Liver (tissue), 10 donors: Measurements from ENCODE around the gene SYNGR3. TPM values are rescaled to one million over a fixed set of nuclear protein-coding genes. Genes with fewer than 3 reads are reported as not detected.

Experiments used
- DNase-seq: peaks from one replicate; pipeline ENCODE4 v3.0.0-alpha.2; 2017; ENCODE audit warnings: low spot score
- H3K27ac ChIP-seq, 2 donors: one replicate each; pipeline ENCODE4 v1.7.0; 2013; ENCODE audit warnings: inconsistent platforms in 2 of 2, low read length in 2 of 2, control low read depth in 1 of 2, low read depth in 1 of 2, mild to moderate bottlenecking in 1 of 2
- H3K27me3 ChIP-seq, 4 donors: one replicate each; pipeline versions ENCODE4 v1.6.1 to v1.7.0; 2013; ENCODE audit warnings: low read length in 3 of 4, inconsistent platforms in 1 of 4, mild to moderate bottlenecking in 1 of 4, moderate library complexity in 1 of 4; ENCODE audit not compliant: control insufficient read depth in 4 of 4, insufficient read depth in 4 of 4
- H3K36me3 ChIP-seq, 4 donors: one replicate each; pipeline versions ENCODE4 v1.6.1 to v1.7.0; 2013; ENCODE audit warnings: low read length in 3 of 4, mild to moderate bottlenecking in 3 of 4, low read depth in 1 of 4, moderate library complexity in 1 of 4; ENCODE audit not compliant: control insufficient read depth in 4 of 4, insufficient read depth in 3 of 4
- H3K4me1 ChIP-seq, 4 donors: one replicate each; pipeline versions ENCODE4 v1.6.1 to v1.7.0; 2013; ENCODE audit warnings: low read length in 3 of 4, mild to moderate bottlenecking in 3 of 4, moderate library complexity in 1 of 4; ENCODE audit not compliant: control insufficient read depth in 4 of 4, insufficient read depth in 4 of 4
- H3K4me3 ChIP-seq, 3 donors: one replicate each; pipeline versions ENCODE4 v1.6.1 to v1.7.0; 2013; ENCODE audit warnings: low read length in 3 of 3, control low read depth in 1 of 3, low read depth in 1 of 3, mild to moderate bottlenecking in 1 of 3
- H3K9ac ChIP-seq, 2 donors: one replicate each; pipeline ENCODE4 v1.7.0; 2013; ENCODE audit warnings: low read length in 2 of 2, mild to moderate bottlenecking in 2 of 2, moderate library complexity in 2 of 2, control low read depth in 1 of 2, low read depth in 1 of 2
- H3K9me3 ChIP-seq, 4 donors: one replicate each; pipeline versions ENCODE4 v1.6.1 to v1.7.0; 2013; ENCODE audit warnings: low read length in 3 of 4; ENCODE audit not compliant: control insufficient read depth in 4 of 4
- EGR1 ChIP-seq, 2 donors: IDR thresholded peaks; 2 replicates each; pipeline ENCODE4 v1.6.1; 2016 to 2018; ENCODE audit warnings: antibody characterized with exemption in 2 of 2, low read depth in 2 of 2
- FOXA2 ChIP-seq: IDR thresholded peaks from 2 replicates; pipeline ENCODE4 v1.6.1; 2016; ENCODE audit warnings: antibody characterized with exemption
- GABPA ChIP-seq, 2 donors: IDR thresholded peaks in 1 of 2; conservative IDR thresholded peaks in 1 of 2; 2 replicates each; pipeline ENCODE4 v1.6.1; 2016; ENCODE audit warnings: antibody characterized with exemption in 2 of 2, mild to moderate bottlenecking in 1 of 2, moderate library complexity in 1 of 2
- HNF4A ChIP-seq, 2 donors: conservative IDR thresholded peaks; 2 replicates each; pipeline ENCODE4 v1.6.1; 2016; ENCODE audit warnings: antibody characterized with exemption in 2 of 2, mild to moderate bottlenecking in 2 of 2
- HNF4G ChIP-seq: IDR thresholded peaks from 2 replicates; pipeline ENCODE4 v1.6.1; 2016; ENCODE audit warnings: antibody characterized with exemption
- NR2F2 ChIP-seq: IDR thresholded peaks from 2 replicates; pipeline ENCODE4 v1.6.1; 2016; ENCODE audit warnings: antibody characterized with exemption
- RXRA ChIP-seq, 2 donors: IDR thresholded peaks; 2 replicates each; pipeline ENCODE4 v1.6.1; 2017 to 2018; ENCODE audit warnings: antibody characterized with exemption in 2 of 2, mild to moderate bottlenecking in 1 of 2
- SP1 ChIP-seq: IDR thresholded peaks from 2 replicates; pipeline ENCODE4 v1.6.1; 2018; ENCODE audit warnings: antibody characterized with exemption, mild to moderate bottlenecking
- TAF1 ChIP-seq: conservative IDR thresholded peaks from 2 replicates; pipeline ENCODE4 v1.6.1; 2016; ENCODE audit warnings: antibody characterized with exemption, mild to moderate bottlenecking
- YY1 ChIP-seq: IDR thresholded peaks from 2 replicates; pipeline ENCODE4 v1.6.1; 2016; ENCODE audit warnings: antibody characterized with exemption, mild to moderate bottlenecking
- WGBS: extraction: QIAGEN DNeasy Blood & Tissue Kit; methylation state at CpG from one replicate; pipeline ENCODE4 v1.1.7; 2013; 5-methylcytosine and 5-hydroxymethylcytosine counted together
- polyA plus RNA-seq, 2 donors: library from polyadenylated mRNA; stranded (reverse) in 1 of 2; unstranded in 1 of 2; fragments of 200-250 nt in 1 of 2; fragments of >200 nt in 1 of 2; fragmentation: Nextera tagmentation in 1 of 2; extraction: Ambion mirVana in 1 of 2; gene quantifications; one replicate each; pipeline versions ENCODE4 v1.2.1 to v1.2.3, GENCODE V29; 2013 to 2015
- small RNA-seq: library from RNA; depleted of rRNA; stranded (forward); fragments of <200 nt; gene quantifications from one replicate; pipeline ENCODE3, GENCODE V24; 2014
- total RNA-seq, 2 donors: library from RNA; depleted of rRNA; stranded (reverse); fragments of >200 nt; gene quantifications; one replicate each; pipeline ENCODE4 v1.2.3, GENCODE V29; 2014
- TF ChIP-seq, protein P1 (sequence below): IDR thresholded peaks from 2 replicates; pipeline ENCODE4 v1.6.1; 2016; ENCODE audit warnings: antibody characterized with exemption
- TF ChIP-seq, protein P2 (sequence below): fragments of 150-350 bp; IDR thresholded peaks from 2 replicates; pipeline ENCODE4 v1.5.1; 2017; ENCODE audit warnings: improper control_type of control experiment, low read depth, low read length; ENCODE audit not compliant: missing input control
- TF ChIP-seq, protein P3 (sequence below): IDR thresholded peaks from 2 replicates; pipeline ENCODE4 v1.6.1; 2016; ENCODE audit warnings: antibody characterized with exemption
- TF ChIP-seq, protein P4 (sequence below): IDR thresholded peaks from 2 replicates; pipeline ENCODE4 v1.6.1; 2016; ENCODE audit warnings: antibody characterized with exemption
- TF ChIP-seq, protein P5 (sequence below): IDR thresholded peaks from 2 replicates; pipeline ENCODE4 v1.6.1; 2016; ENCODE audit warnings: antibody characterized with exemption, mild to moderate bottlenecking
- donor health status: healthy.
- donor health status: healthy.
- donor health status: healthy.
- donor health status: healthy.
- donor health status: healthy.

SYNGR3 gene
- total and polyA plus RNA-seq, 4 donors, result 0.09 to 0.47 (median 0.17) TPM; not detected in 1

DNA sequence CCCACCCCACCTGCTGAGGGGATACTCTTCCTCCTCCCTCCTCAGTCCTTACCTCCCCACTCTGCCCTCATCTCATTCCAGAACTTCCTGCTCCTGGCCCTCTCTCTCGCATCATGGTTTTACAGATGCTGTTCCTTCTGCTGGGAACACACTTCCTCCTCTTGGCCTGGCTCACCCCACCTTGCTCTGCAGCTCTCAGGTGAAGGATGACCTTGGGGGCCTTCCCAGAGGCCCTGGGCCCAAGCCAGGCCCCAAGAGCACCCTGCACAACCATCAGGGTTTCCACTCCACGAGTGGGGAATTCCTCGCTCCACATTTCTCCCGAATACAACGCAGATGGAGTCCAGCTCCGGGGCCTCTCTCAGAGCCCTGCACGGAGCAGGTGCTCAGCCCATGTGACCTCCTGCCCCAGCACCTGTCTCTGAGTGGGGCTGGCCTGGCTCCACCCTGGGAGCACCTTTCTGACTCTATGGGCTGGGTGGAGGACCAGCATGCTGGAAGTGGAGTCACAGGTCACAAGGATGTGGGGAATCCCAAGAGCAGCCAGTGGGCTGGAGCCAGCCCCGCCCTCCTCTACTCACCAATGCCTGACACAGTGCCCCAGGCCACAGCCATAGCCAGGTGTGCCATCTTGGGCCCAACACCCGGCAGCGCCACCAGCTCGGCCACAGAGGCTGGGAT is 53.4 kb downstream of the SYNGR3 start:
- WGBS, result 81% methylated on average over 11 of the region's 11 CpGs
- no peak for DNase-seq

More for the DNA sequence above, 53.4 kb downstream of the SYNGR3 start:
- H3K9ac ChIP-seq, result no peak overlapping the region
- H3K36me3 ChIP-seq, result peaks cover 0 to 2% (median 0%) of the 10 kb centered on the region in 4 donors
- H3K4me1 ChIP-seq, result peaks cover 28 to 73% (median 52%) of the 10 kb centered on the region in 4 donors
- no peak overlapping the region for H3K27ac ChIP-seq
- no peaks in the 10 kb centered on the region for H3K27me3 ChIP-seq
- no peaks in the 10 kb centered on the region for H3K9me3 ChIP-seq
- no peak overlapping the region for H3K4me3 ChIP-seq
- TF ChIP-seq, protein P1, sequence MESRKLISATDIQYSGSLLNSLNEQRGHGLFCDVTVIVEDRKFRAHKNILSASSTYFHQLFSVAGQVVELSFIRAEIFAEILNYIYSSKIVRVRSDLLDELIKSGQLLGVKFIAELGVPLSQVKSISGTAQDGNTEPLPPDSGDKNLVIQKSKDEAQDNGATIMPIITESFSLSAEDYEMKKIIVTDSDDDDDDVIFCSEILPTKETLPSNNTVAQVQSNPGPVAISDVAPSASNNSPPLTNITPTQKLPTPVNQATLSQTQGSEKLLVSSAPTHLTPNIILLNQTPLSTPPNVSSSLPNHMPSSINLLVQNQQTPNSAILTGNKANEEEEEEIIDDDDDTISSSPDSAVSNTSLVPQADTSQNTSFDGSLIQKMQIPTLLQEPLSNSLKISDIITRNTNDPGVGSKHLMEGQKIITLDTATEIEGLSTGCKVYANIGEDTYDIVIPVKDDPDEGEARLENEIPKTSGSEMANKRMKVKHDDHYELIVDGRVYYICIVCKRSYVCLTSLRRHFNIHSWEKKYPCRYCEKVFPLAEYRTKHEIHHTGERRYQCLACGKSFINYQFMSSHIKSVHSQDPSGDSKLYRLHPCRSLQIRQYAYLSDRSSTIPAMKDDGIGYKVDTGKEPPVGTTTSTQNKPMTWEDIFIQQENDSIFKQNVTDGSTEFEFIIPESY, result no peak
- TF ChIP-seq SP1 (no peak), YY1 (no peak), RXRA (IDR thresholded peaks at IDR 0.05) (no peak), TAF1 (no peak), GABPA (IDR thresholded peaks at IDR 0.05 in 1 of 2, conservative IDR thresholded peaks at IDR 0.05 in 1 of 2) (no peak), NR2F2 (no peak), HNF4G (no peak), HNF4A (conservative IDR thresholded peaks at IDR 0.05) (no peak), EGR1 (IDR thresholded peaks at IDR 0.05; ENCODE audit: low read depth in 2 of 2) (no peak), FOXA2 (no peak)
- TF ChIP-seq, protein P2, sequence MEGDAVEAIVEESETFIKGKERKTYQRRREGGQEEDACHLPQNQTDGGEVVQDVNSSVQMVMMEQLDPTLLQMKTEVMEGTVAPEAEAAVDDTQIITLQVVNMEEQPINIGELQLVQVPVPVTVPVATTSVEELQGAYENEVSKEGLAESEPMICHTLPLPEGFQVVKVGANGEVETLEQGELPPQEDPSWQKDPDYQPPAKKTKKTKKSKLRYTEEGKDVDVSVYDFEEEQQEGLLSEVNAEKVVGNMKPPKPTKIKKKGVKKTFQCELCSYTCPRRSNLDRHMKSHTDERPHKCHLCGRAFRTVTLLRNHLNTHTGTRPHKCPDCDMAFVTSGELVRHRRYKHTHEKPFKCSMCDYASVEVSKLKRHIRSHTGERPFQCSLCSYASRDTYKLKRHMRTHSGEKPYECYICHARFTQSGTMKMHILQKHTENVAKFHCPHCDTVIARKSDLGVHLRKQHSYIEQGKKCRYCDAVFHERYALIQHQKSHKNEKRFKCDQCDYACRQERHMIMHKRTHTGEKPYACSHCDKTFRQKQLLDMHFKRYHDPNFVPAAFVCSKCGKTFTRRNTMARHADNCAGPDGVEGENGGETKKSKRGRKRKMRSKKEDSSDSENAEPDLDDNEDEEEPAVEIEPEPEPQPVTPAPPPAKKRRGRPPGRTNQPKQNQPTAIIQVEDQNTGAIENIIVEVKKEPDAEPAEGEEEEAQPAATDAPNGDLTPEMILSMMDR, result no peak
- TF ChIP-seq, protein P3, sequence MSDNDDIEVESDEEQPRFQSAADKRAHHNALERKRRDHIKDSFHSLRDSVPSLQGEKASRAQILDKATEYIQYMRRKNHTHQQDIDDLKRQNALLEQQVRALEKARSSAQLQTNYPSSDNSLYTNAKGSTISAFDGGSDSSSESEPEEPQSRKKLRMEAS, result no peak
- TF ChIP-seq, protein P4, sequence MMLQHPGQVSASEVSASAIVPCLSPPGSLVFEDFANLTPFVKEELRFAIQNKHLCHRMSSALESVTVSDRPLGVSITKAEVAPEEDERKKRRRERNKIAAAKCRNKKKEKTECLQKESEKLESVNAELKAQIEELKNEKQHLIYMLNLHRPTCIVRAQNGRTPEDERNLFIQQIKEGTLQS, result no peak
- TF ChIP-seq, protein P5, sequence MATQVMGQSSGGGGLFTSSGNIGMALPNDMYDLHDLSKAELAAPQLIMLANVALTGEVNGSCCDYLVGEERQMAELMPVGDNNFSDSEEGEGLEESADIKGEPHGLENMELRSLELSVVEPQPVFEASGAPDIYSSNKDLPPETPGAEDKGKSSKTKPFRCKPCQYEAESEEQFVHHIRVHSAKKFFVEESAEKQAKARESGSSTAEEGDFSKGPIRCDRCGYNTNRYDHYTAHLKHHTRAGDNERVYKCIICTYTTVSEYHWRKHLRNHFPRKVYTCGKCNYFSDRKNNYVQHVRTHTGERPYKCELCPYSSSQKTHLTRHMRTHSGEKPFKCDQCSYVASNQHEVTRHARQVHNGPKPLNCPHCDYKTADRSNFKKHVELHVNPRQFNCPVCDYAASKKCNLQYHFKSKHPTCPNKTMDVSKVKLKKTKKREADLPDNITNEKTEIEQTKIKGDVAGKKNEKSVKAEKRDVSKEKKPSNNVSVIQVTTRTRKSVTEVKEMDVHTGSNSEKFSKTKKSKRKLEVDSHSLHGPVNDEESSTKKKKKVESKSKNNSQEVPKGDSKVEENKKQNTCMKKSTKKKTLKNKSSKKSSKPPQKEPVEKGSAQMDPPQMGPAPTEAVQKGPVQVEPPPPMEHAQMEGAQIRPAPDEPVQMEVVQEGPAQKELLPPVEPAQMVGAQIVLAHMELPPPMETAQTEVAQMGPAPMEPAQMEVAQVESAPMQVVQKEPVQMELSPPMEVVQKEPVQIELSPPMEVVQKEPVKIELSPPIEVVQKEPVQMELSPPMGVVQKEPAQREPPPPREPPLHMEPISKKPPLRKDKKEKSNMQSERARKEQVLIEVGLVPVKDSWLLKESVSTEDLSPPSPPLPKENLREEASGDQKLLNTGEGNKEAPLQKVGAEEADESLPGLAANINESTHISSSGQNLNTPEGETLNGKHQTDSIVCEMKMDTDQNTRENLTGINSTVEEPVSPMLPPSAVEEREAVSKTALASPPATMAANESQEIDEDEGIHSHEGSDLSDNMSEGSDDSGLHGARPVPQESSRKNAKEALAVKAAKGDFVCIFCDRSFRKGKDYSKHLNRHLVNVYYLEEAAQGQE, result no peak

Small RNAs within 50 kb of the gene (small RNA-seq; reads per million reads assigned to genes)
- not detected for gene AC005363.2
- not detected for gene RN7SL219P
- not detected for gene SNORA10
- not detected for gene SNORA64

Other genes with a start within 250 kb of the SYNGR3 start
Only the 30 nearest of the 32 such genes appear.
- gene NME3, start 218.4 kb upstream of the SYNGR3 start, total RNA-seq, result 10 to 100 TPM; 10.4 to 12.8 TPM
- gene NME3, start 218.4 kb upstream of the SYNGR3 start, polyA plus RNA-seq, result 10 to 100 TPM; 26.0 to 38.0 TPM
- 1 to 10 TPM; 4.2 to 9.0 TPM for gene EME2, start 217.2 kb upstream of the SYNGR3 start, total RNA-seq
- gene EME2, start 217.2 kb upstream of the SYNGR3 start, polyA plus RNA-seq, result 1 to 10 TPM; 1.4 to 1.8 TPM
- 10 to 100 TPM; 42.4 to 46.7 TPM for gene MRPS34, start 216.8 kb upstream of the SYNGR3 start, total RNA-seq
- gene MRPS34, start 216.8 kb upstream of the SYNGR3 start, polyA plus RNA-seq, result 100 to 1,000 TPM in 1 of 2 donors, 10 to 100 TPM in 1; 70.7 to 100 TPM
- 10 to 100 TPM; 27.7 to 44.5 TPM for gene SPSB3, start 207.4 kb upstream of the SYNGR3 start, total RNA-seq
- 10 to 100 TPM; 31.1 to 60.5 TPM for gene SPSB3, start 207.4 kb upstream of the SYNGR3 start, polyA plus RNA-seq
- gene NUBP2, start 207.0 kb upstream of the SYNGR3 start, total RNA-seq, result 10 to 100 TPM; 28.9 to 80.9 TPM
- gene NUBP2, start 207.0 kb upstream of the SYNGR3 start, polyA plus RNA-seq, result 10 to 100 TPM; 51.8 to 56.3 TPM
- gene IGFALS, start 196.3 kb upstream of the SYNGR3 start, total RNA-seq, result 100 to 1,000 TPM in 1 of 2 donors, 10 to 100 TPM in 1; 19.8 to 161 TPM
- gene IGFALS, start 196.3 kb upstream of the SYNGR3 start, polyA plus RNA-seq, result 10 to 100 TPM; 62.6 to 74.2 TPM
- 100 to 1,000 TPM; 219 to 252 TPM for gene HAGH, start 163.1 kb upstream of the SYNGR3 start, total RNA-seq
- gene HAGH, start 163.1 kb upstream of the SYNGR3 start, polyA plus RNA-seq, result 100 to 1,000 TPM; 169 to 188 TPM
- 10 to 100 TPM; 71.9 to 84.2 TPM for gene FAHD1, start 162.8 kb upstream of the SYNGR3 start, total RNA-seq
- 10 to 100 TPM; 42.7 to 50.9 TPM for gene FAHD1, start 162.8 kb upstream of the SYNGR3 start, polyA plus RNA-seq
- gene MEIOB, start 117.8 kb upstream of the SYNGR3 start, total RNA-seq, result 1 to 10 TPM in 1 of 2 donors, not detected in 1; 2.2 TPM
- gene MEIOB, start 117.8 kb upstream of the SYNGR3 start, polyA plus RNA-seq, result under 1 TPM in 1 of 2 donors, not detected in 1; 0.33 TPM
- gene HS3ST6, start 71.6 kb upstream of the SYNGR3 start, total RNA-seq, result not detected
- not detected for gene HS3ST6, start 71.6 kb upstream of the SYNGR3 start, polyA plus RNA-seq
- 10 to 100 TPM; 32.2 to 43.9 TPM for gene MSRB1, start 46.8 kb upstream of the SYNGR3 start, total RNA-seq
- gene MSRB1, start 46.8 kb upstream of the SYNGR3 start, polyA plus RNA-seq, result 100 to 1,000 TPM; 152 to 169 TPM
- not detected for gene RPL3L, start 35.3 kb upstream of the SYNGR3 start, total RNA-seq
- under 1 TPM in 1 of 2 donors, not detected in 1; 0.14 TPM for gene RPL3L, start 35.3 kb upstream of the SYNGR3 start, polyA plus RNA-seq
- 100 to 1,000 TPM in 1 of 2 donors, 10 to 100 TPM in 1; 93.9 to 110 TPM for gene NDUFB10, start 30.4 kb upstream of the SYNGR3 start, total RNA-seq
- gene NDUFB10, start 30.4 kb upstream of the SYNGR3 start, polyA plus RNA-seq, result 100 to 1,000 TPM; 156 to 195 TPM
- gene RPS2, start 25.1 kb upstream of the SYNGR3 start, total RNA-seq, result 1,000 to 10,000 TPM in 1 of 2 donors, 100 to 1,000 TPM in 1; 621 to 1,440 TPM
- 1,000 to 10,000 TPM in 1 of 2 donors, 100 to 1,000 TPM in 1; 524 to 1,259 TPM for gene RPS2, start 25.1 kb upstream of the SYNGR3 start, polyA plus RNA-seq
- gene RNF151, start 23.1 kb upstream of the SYNGR3 start, total RNA-seq, result not detected
- not detected for gene RNF151, start 23.1 kb upstream of the SYNGR3 start, polyA plus RNA-seq
- 10 to 100 TPM; 12.5 to 13.9 TPM for gene TBL3, start 17.9 kb upstream of the SYNGR3 start, total RNA-seq
- gene TBL3, start 17.9 kb upstream of the SYNGR3 start, polyA plus RNA-seq, result 10 to 100 TPM; 14.5 to 24.3 TPM
- gene NOXO1, start 8.5 kb upstream of the SYNGR3 start, total RNA-seq, result under 1 TPM; 0.28 to 0.67 TPM
- gene NOXO1, start 8.5 kb upstream of the SYNGR3 start, polyA plus RNA-seq, result under 1 TPM in 1 of 2 donors, not detected in 1; 0.63 TPM
- gene GFER, start 5.8 kb upstream of the SYNGR3 start, total RNA-seq, result 1 to 10 TPM; 7.4 to 9.0 TPM
- gene GFER, start 5.8 kb upstream of the SYNGR3 start, polyA plus RNA-seq, result 10 to 100 TPM; 21.3 to 28.4 TPM
- 10 to 100 TPM; 12.8 to 19.7 TPM for gene ZNF598, start 19.9 kb downstream of the SYNGR3 start, total RNA-seq
- 10 to 100 TPM in 1 of 2 donors, 1 to 10 TPM in 1; 2.7 to 28.4 TPM for gene ZNF598, start 19.9 kb downstream of the SYNGR3 start, polyA plus RNA-seq
- 1 to 10 TPM; 1.3 to 8.4 TPM for gene NPW, start 29.8 kb downstream of the SYNGR3 start, total RNA-seq
- gene NPW, start 29.8 kb downstream of the SYNGR3 start, polyA plus RNA-seq, result 10 to 100 TPM in 1 of 2 donors, 1 to 10 TPM in 1; 9.9 to 20.6 TPM
- gene NHERF2, start 36.9 kb downstream of the SYNGR3 start, total RNA-seq, result 10 to 100 TPM; 36.6 to 85.8 TPM
- gene NHERF2, start 36.9 kb downstream of the SYNGR3 start, polyA plus RNA-seq, result 100 to 1,000 TPM in 1 of 2 donors, 10 to 100 TPM in 1; 62.4 to 205 TPM
- 10 to 100 TPM; 10.4 to 12.7 TPM for gene NTHL1, start 57.9 kb downstream of the SYNGR3 start, total RNA-seq
- gene NTHL1, start 57.9 kb downstream of the SYNGR3 start, polyA plus RNA-seq, result 100 to 1,000 TPM in 1 of 2 donors, 10 to 100 TPM in 1; 25.4 to 166 TPM
- 10 to 100 TPM; 28.3 to 51.2 TPM for gene TSC2, start 58.0 kb downstream of the SYNGR3 start, total RNA-seq
- gene TSC2, start 58.0 kb downstream of the SYNGR3 start, polyA plus RNA-seq, result 10 to 100 TPM; 23.3 to 29.1 TPM
- gene PKD1, start 145.9 kb downstream of the SYNGR3 start, total RNA-seq, result 10 to 100 TPM; 30.6 to 58.4 TPM
- 10 to 100 TPM in 1 of 2 donors, 1 to 10 TPM in 1; 8.0 to 20.6 TPM for gene PKD1, start 145.9 kb downstream of the SYNGR3 start, polyA plus RNA-seq
- gene RAB26, start 158.7 kb downstream of the SYNGR3 start, total RNA-seq, result 1 to 10 TPM; 1.9 to 3.9 TPM
- 1 to 10 TPM; 2.6 to 3.4 TPM for gene RAB26, start 158.7 kb downstream of the SYNGR3 start, polyA plus RNA-seq
- gene TRAF7, start 165.8 kb downstream of the SYNGR3 start, total RNA-seq, result 10 to 100 TPM; 33.2 to 34.8 TPM
- gene TRAF7, start 165.8 kb downstream of the SYNGR3 start, polyA plus RNA-seq, result 10 to 100 TPM; 14.7 to 36.6 TPM
- gene CASKIN1, start 206.6 kb downstream of the SYNGR3 start, total RNA-seq, result under 1 TPM; under 0.01 to 0.09 TPM
- gene CASKIN1, start 206.6 kb downstream of the SYNGR3 start, polyA plus RNA-seq, result under 1 TPM in 1 of 2 donors, not detected in 1; 0.17 TPM
- 10 to 100 TPM; 11.1 to 14.4 TPM for gene MLST8, start 215.5 kb downstream of the SYNGR3 start, total RNA-seq
- 10 to 100 TPM; 26.0 to 26.7 TPM for gene MLST8, start 215.5 kb downstream of the SYNGR3 start, polyA plus RNA-seq
- gene BRICD5, start 220.9 kb downstream of the SYNGR3 start, total RNA-seq, result 1 to 10 TPM; 1.9 TPM
- gene BRICD5, start 220.9 kb downstream of the SYNGR3 start, polyA plus RNA-seq, result under 1 TPM; 0.26 to 0.91 TPM
- gene PGP, start 224.9 kb downstream of the SYNGR3 start, total RNA-seq, result 1 to 10 TPM; 5.8 to 9.9 TPM
- 1 to 10 TPM; 3.4 to 6.8 TPM for gene PGP, start 224.9 kb downstream of the SYNGR3 start, polyA plus RNA-seq